Activated naive CD4-positive, alpha-beta T cell treated with anti-CD3 and anti-CD28 coated beads, Interleukin-2, amount 10 ng/mL, durations not matched to agents 7 days and 5 days (primary cell): ENCODE results near the gene LAMTOR5.

Source experiments
- CTCF ChIA-PET: fragments of 350-600 bp; sonication (Branson Sonifier 250); formaldehyde crosslinking; loops from one replicate; lab custom pipeline; 2021; ENCODE audit warnings: antibody characterized with exemption; lab: Charles Lee
- DNase-seq: peaks from one replicate; pipeline ENCODE4 v3.0.0-alpha.2; 2020
- H3K27ac Mint-ChIP-seq: one replicate; pipeline ENCODE4 v1.8.0; 2021; ENCODE audit warnings: mild to moderate bottlenecking, moderate library complexity, mixed read lengths
- H3K27me3 Mint-ChIP-seq: one replicate; pipeline ENCODE4 v1.8.0; 2021; ENCODE audit warnings: mild to moderate bottlenecking, mixed read lengths
- H3K36me3 Mint-ChIP-seq: one replicate; pipeline ENCODE4 v1.8.0; 2021; ENCODE audit warnings: mixed read lengths
- H3K4me1 Mint-ChIP-seq: one replicate; pipeline ENCODE4 v1.8.0; 2021; ENCODE audit warnings: mixed read lengths
- H3K4me3 Mint-ChIP-seq: one replicate; pipeline ENCODE4 v1.8.0; 2021; ENCODE audit warnings: mild to moderate bottlenecking, moderate library complexity, mixed read lengths
- H3K9me3 Mint-ChIP-seq: one replicate; pipeline ENCODE4 v1.8.0; 2021; ENCODE audit warnings: mixed read lengths

The LAMTOR5 gene

GRCh38 chr1:110356379-110356778 lies 51.1 kb downstream of the LAMTOR5 start:
- CTCF ChIA-PET, result no interaction called here
- no peak overlapping the region for H3K27ac Mint-ChIP-seq
- no peak for DNase-seq

GRCh38 chr1:110355321-110355720 lies 52.2 kb downstream of the LAMTOR5 start:
- Mint-ChIP-seq H3K27ac (no peak overlapping the region), H3K4me3 (no peak overlapping the region), H3K9me3 (no peaks in the 10 kb centered on the region), H3K27me3 (no peaks in the 10 kb centered on the region), H3K4me1 (peaks cover 36% of the 10 kb centered on the region), H3K36me3 (peaks cover 32% of the 10 kb centered on the region)
- CTCF ChIA-PET, result no interaction called here
- DNase-seq, result no peak

More at GRCh38 chr1:110356379-110356778, 51.1 kb downstream of the LAMTOR5 start:
- Mint-ChIP-seq H3K36me3 (peaks cover 35% of the 10 kb centered on the region), H3K4me1 (peaks cover 25% of the 10 kb centered on the region), H3K27me3 (no peaks in the 10 kb centered on the region), H3K9me3 (no peaks in the 10 kb centered on the region), H3K4me3 (no peak overlapping the region)
